Activated naive CD8-positive, alpha-beta T cell treated with anti-CD3 and anti-CD28 coated beads for 36 hours (primary cell): ENCODE measurements around the gene TMEM39A. TPM values are rescaled to one million over a fixed set of nuclear protein-coding genes. Genes with fewer than 3 reads are reported as not detected.

Source experiments
- DNase-seq: peaks from one replicate; pipeline ENCODE4 v3.0.0; 2021
- H3K27ac Mint-ChIP-seq: one replicate; pipeline ENCODE4 v1.8.0; 2022; ENCODE audit warnings: mild to moderate bottlenecking, moderate library complexity, mixed read lengths
- H3K27me3 Mint-ChIP-seq: one replicate; pipeline ENCODE4 v1.8.0; 2022; ENCODE audit warnings: mild to moderate bottlenecking, mixed read lengths
- H3K36me3 Mint-ChIP-seq: one replicate; pipeline ENCODE4 v1.8.0; 2021; ENCODE audit warnings: mild to moderate bottlenecking, mixed read lengths
- H3K4me1 Mint-ChIP-seq: one replicate; pipeline ENCODE4 v1.8.0; 2021; ENCODE audit warnings: mixed read lengths
- H3K4me3 Mint-ChIP-seq: one replicate; pipeline ENCODE4 v1.8.0; 2022; ENCODE audit warnings: mild to moderate bottlenecking, moderate library complexity, mixed read lengths
- H3K9me3 Mint-ChIP-seq: one replicate; pipeline ENCODE4 v1.8.0; 2022; ENCODE audit warnings: mixed read lengths
- total RNA-seq, 2 experiments: library from RNA; stranded (reverse); gene quantifications; one replicate each; pipeline ENCODE4 v1.2.3, GENCODE V29; 2021

Gene TMEM39A, protein sequence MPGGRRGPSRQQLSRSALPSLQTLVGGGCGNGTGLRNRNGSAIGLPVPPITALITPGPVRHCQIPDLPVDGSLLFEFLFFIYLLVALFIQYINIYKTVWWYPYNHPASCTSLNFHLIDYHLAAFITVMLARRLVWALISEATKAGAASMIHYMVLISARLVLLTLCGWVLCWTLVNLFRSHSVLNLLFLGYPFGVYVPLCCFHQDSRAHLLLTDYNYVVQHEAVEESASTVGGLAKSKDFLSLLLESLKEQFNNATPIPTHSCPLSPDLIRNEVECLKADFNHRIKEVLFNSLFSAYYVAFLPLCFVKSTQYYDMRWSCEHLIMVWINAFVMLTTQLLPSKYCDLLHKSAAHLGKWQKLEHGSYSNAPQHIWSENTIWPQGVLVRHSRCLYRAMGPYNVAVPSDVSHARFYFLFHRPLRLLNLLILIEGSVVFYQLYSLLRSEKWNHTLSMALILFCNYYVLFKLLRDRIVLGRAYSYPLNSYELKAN
- total RNA-seq, result 10 to 100 TPM; 32.5 to 36.4 TPM

DNA sequence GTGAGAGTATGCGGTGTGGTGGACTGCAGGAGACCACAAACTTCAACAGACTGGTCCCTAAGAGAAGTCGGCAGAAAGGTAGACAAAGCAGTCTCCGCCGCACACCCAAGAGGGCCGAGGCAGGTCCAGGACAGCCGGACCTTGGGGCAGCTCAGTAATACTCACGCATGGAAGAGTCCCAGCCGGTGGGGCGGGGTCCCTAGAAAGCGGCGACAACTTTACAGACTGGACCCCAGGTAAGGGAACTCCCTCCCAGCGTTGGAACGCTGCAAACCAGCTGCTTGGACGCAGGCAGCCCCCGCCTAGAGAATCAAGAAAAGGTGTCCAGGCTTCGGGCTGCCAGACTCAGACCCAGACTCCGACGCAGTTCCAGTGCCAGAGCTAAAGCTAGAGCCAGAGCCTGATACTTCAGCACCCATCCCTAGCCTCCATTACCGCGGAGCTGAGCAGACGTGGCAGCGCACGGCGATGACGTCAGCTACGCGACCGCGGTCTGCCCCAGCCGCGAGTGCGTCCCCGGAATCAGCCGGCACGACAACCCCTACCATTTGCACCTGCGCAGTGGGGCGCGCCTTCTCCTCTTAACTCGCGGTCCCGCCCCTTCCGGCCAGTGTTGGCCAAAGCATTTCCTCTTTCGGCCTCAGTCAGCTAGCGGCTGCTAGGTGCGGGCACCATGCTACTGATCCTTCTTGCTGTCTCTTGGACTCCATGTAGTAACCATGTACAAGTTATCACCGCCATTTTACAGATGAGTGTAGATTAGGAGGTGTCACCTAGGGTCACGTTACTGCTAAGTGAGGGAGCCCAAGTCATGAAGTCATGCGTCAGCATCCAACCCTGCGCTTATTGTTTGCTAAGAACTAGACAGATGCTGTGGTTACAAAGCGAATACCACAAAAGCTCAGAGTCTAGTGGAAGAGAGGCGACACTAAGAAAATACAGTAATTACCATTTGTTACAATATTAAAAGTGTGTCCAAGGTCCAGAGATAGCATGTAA, at the start of gene TMEM39A:
TSS of gene TMEM39A (minus strand) at position 445 of the 999 bp plus-strand sequence. CDS start 1,541 bp downstream, outside the sequence.
- Mint-ChIP-seq H3K36me3 (peaks cover 29% of the 10 kb centered on the region), H3K4me3 (peak within 1 kb of the TSS; percentile 94), H3K4me1 (peaks cover 40% of the 10 kb centered on the region), H3K9me3 (peaks cover 3% of the 10 kb centered on the region), H3K27ac (peak within 1 kb of the TSS; percentile 90), H3K27me3 (no peaks in the 10 kb centered on the region)
- DNase-seq, result peak; percentile 98

DNA sequence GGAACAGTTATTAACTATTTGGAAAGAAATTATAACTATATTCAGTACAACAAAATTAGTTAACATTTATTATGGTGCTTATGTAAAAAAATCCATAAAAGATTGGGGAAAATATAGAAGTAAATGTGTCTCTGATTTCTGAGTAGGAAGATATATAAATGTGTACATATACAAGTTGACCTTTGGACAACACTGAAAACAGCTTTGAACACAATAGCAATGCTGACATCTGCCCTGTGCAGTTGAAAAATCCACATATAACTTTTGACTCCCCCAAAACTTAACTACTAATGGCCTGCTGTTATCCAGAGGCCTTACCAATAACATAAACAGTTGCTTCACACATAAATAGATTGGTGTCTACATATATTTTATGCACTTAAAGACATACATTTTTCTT, 47.3 kb upstream of the TMEM39A start:
- DNase-seq, result no peak
- H3K36me3 Mint-ChIP-seq, result peaks cover 65% of the 10 kb centered on the region
- no peak overlapping the region for H3K4me3 Mint-ChIP-seq
- H3K27me3 Mint-ChIP-seq, result no peaks in the 10 kb centered on the region
- peaks cover 46% of the 10 kb centered on the region for H3K4me1 Mint-ChIP-seq
- H3K9me3 Mint-ChIP-seq, result no peaks in the 10 kb centered on the region
- H3K27ac Mint-ChIP-seq, result no peak overlapping the region

DNA sequence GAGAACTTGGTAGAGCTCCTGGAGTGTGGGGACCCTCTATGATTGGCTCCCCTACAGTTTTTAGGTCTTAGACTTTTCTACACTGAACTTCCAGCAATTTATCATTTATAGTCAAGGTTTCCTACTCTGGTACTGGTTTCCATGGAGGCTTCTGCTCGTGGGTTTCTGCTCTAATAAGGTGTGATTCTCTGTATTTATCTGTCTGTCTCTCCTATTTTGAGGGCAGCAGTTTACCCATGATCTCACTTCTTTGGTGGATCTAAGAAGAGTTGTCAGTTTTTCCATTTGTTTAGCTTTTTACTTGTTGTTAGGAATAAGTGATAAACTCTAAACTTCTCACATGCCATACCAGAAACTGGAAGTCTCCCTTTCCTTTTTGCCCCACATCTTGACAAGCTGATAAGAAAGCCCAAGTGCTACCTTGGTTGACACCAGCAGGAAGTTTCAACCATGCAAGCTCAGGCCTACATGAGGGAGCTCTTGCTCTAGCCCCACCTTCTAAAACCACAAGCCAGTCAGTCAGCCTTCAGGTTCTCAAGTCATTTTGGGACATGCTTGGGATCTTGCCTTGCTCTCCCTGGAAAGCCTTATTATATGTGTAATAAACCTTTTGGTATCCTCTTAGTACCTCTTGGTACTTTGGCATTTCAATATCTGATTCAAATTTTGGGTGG, 44.9 kb upstream of the TMEM39A start:
- peak; percentile 40 for DNase-seq
- Mint-ChIP-seq H3K27me3 (no peaks in the 10 kb centered on the region), H3K9me3 (no peaks in the 10 kb centered on the region), H3K36me3 (peaks cover 60% of the 10 kb centered on the region), H3K4me1 (peaks cover 46% of the 10 kb centered on the region), H3K4me3 (peak overlapping the region; percentile 16), H3K27ac (peak overlapping the region; percentile 89)

DNA sequence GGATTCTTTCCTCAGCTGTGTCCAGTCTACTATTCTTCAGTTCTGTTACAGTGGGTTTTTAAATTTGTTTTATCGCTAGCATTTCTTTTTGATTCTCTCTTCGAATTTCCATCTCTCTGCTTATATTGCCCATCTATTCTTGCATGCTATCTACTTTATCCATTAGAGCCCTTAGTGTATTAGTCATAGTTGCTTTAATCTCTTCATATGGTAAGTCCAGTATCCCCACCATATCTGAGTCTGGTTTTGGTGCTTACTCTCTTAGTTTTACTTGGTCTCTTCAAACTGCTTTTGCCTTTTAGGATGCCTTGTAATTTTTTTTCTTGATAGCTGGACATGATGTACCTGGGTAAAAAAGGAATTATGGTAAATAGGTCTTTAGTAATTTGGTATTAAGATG, 44.0 kb upstream of the TMEM39A start:
- Mint-ChIP-seq H3K9me3 (no peaks in the 10 kb centered on the region), H3K4me3 (peak overlapping the region; percentile 66), H3K36me3 (peaks cover 56% of the 10 kb centered on the region), H3K27me3 (no peaks in the 10 kb centered on the region), H3K4me1 (peaks cover 41% of the 10 kb centered on the region), H3K27ac (peak overlapping the region; percentile 89)
- no peak for DNase-seq

DNA sequence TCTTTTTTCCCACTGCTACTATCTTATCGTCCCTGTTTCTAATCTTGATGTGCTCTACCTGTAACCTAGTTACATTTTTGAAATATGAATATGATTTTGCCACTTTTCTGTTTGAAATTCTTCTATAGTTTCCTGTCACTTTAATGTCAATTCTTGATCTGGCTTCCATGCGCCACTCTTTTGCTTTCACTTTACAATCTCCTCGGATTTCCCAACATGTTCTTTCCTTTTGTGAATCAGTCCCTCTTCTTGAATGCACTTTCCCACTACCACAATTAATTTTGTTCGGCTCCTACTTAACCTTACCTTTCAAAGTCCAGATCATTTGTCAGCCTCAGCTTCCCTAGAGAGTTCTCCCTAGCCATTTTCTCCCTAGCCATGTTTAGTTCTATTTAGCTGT, 43.2 kb upstream of the TMEM39A start:
- Mint-ChIP-seq H3K36me3 (peaks cover 58% of the 10 kb centered on the region), H3K4me3 (peak overlapping the region; percentile 66)

DNA sequence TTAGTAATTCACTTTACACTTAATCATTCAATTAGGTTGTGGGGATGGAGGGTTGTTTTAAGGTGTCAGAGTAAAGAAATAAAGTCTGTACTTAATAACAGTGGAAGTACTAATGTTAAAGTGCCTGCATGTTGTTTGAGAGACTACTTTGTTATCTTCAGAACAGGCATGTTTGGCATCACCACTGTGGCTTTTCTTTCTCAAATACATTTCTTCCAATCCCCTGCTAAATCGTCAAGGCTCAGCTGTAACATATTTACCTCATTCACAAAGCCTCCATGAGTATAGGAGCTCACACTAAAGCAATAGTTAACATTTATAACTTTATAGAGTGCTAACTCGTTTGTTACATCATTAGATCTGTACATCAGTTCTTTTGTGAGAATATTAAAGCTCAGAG, 37.5 kb upstream of the TMEM39A start:
- peaks cover 36% of the 10 kb centered on the region for H3K4me1 Mint-ChIP-seq
- peaks cover 43% of the 10 kb centered on the region for H3K36me3 Mint-ChIP-seq
- DNase-seq, result no peak
- no peaks in the 10 kb centered on the region for H3K27me3 Mint-ChIP-seq
- H3K4me3 Mint-ChIP-seq, result peak overlapping the region; percentile 98
- H3K9me3 Mint-ChIP-seq, result no peaks in the 10 kb centered on the region
- no peak overlapping the region for H3K27ac Mint-ChIP-seq

More for the DNA sequence above, 43.2 kb upstream of the TMEM39A start:
- H3K27me3 Mint-ChIP-seq, result no peaks in the 10 kb centered on the region
- no peak for DNase-seq
- peaks cover 43% of the 10 kb centered on the region for H3K4me1 Mint-ChIP-seq
- H3K27ac Mint-ChIP-seq, result peak overlapping the region; percentile 89
- no peaks in the 10 kb centered on the region for H3K9me3 Mint-ChIP-seq

DNA sequence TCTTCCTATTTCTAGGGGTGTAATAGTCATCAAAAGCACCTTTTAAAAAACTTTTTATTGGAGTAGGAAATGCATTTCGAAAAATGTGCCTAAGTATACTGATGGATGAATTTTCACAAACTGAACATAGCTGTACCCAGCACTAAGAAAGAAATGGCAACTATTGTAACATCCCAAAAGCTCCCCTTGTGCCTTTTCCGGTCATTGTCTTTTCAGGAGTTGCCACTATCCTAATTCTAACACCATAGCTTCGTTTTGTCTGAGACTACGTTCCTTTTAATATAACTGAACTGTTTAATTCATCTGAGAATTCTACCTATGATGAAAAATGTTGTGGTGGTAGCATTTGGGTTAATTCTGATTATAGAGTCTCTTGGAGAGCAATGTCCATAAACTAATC, 36.9 kb upstream of the TMEM39A start:
- Mint-ChIP-seq H3K27ac (no peak overlapping the region), H3K4me1 (peaks cover 33% of the 10 kb centered on the region), H3K4me3 (peak overlapping the region; percentile 98)

DNA sequence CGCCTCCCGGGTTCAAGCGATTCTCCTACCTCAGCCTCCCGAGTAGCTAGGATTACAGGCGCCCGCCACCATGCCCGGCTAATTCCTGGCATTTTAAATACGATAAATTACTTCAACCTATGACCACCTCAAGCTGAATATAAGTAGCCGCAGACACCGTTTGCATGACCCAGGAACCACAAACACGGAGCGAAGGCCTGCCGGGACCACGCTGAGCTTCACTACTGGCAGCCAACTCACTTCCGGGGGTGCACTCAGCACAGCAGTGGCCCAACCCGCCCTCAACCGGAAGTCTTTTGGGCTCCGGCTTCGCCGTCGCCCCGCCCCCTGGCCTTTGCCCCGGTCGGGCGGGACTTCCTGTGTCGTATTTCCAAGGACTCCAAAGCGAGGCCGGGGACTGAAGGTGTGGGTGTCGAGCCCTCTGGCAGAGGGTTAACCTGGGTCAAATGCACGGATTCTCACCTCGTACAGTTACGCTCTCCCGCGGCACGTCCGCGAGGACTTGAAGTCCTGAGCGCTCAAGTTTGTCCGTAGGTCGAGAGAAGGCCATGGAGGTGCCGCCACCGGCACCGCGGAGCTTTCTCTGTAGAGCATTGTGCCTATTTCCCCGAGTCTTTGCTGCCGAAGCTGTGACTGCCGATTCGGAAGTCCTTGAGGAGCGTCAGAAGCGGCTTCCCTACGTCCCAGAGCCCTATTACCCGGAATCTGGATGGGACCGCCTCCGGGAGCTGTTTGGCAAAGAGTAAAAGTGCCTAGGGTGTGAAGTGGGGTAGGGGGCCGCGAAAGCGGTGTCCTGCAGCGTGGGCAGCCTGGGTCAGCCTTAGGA, 35.0 kb upstream of the TMEM39A start, which contains the start of gene TIMMDC1:
TSS of gene TIMMDC1 (plus strand) at position 362 of the 826 bp plus-strand sequence. CDS start at position 549, 187 bp downstream.
- H3K36me3 Mint-ChIP-seq, result peaks cover 37% of the 10 kb centered on the region
- peaks cover 33% of the 10 kb centered on the region for H3K4me1 Mint-ChIP-seq
- H3K4me3 Mint-ChIP-seq, result peak within 1 kb of the TSS; percentile 98
- H3K27me3 Mint-ChIP-seq, result no peaks in the 10 kb centered on the region
- no peaks in the 10 kb centered on the region for H3K9me3 Mint-ChIP-seq
- peak within 1 kb of the TSS; percentile 99 for H3K27ac Mint-ChIP-seq
- DNase-seq, result peak; percentile 98

More for the DNA sequence above, 36.9 kb upstream of the TMEM39A start:
- no peaks in the 10 kb centered on the region for H3K9me3 Mint-ChIP-seq
- H3K36me3 Mint-ChIP-seq, result peaks cover 41% of the 10 kb centered on the region
- no peaks in the 10 kb centered on the region for H3K27me3 Mint-ChIP-seq
- DNase-seq, result no peak

DNA sequence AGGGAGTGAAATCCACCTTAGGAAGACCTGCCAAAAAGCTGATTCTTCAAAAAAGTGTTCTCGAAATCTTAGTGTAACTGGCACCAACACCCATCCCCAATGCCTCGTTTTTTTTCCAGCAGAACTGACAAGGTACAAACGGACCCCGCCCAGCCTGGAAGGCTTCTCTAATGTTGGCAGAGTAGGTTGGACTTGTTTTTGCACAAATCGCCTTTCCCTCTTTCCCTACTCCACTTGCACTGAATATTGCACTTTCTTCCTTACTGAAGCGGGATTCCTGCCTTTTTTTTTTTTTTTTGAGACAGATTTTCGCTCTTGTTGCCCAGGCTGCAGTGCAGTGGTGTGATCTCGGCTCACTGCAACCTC, 34.4 kb upstream of the TMEM39A start:
- DNase-seq, result peak; percentile 4
- Mint-ChIP-seq H3K36me3 (peaks cover 41% of the 10 kb centered on the region), H3K9me3 (no peaks in the 10 kb centered on the region), H3K4me3 (peak overlapping the region; percentile 98), H3K27me3 (no peaks in the 10 kb centered on the region), H3K4me1 (peaks cover 38% of the 10 kb centered on the region), H3K27ac (peak overlapping the region; percentile 99)

DNA sequence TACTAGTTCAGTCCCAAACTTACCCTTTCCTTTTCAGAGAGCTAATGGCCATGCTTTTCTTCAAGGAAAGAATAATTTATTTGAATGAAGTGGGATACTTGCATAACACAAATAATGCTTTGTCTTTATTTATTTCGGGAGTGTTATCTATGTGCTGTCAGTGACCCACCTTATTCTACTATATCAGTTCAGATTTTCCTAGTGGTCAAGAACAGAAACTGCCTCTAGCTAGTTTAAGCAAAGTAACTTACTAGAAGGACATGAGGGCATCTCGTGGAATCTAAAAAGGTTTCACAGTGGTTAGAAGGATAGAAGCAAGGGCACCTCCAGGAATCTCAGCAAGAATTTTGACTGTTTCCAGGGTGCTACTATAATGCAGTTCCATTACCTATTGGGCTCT, 31.2 kb upstream of the TMEM39A start:
- Mint-ChIP-seq H3K4me3 (no peak overlapping the region), H3K9me3 (no peaks in the 10 kb centered on the region), H3K4me1 (peaks cover 28% of the 10 kb centered on the region), H3K27ac (no peak overlapping the region), H3K27me3 (no peaks in the 10 kb centered on the region), H3K36me3 (peaks cover 43% of the 10 kb centered on the region)
- no peak for DNase-seq

DNA sequence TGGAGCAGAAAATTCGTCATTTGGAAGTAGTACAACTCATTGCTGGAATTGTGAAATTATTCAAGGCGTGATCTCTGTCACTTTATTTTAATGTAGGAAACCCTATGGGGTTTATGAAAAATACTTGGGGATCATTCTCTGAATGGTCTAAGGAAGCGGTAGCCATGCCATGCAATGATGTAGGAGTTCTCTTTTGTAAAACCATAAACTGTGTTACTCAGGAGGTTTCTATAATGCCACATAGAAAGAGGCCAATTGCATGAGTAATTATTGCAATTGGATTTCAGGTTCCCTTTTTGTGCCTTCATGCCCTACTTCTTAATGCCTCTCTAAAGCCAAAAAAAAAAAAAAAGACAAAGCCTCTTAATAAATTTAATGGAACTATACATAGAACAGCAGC, 29.4 kb upstream of the TMEM39A start:
- peaks cover 36% of the 10 kb centered on the region for H3K36me3 Mint-ChIP-seq
- DNase-seq, result no peak
- no peaks in the 10 kb centered on the region for H3K9me3 Mint-ChIP-seq
- H3K4me3 Mint-ChIP-seq, result no peak overlapping the region
- peaks cover 28% of the 10 kb centered on the region for H3K4me1 Mint-ChIP-seq
- H3K27me3 Mint-ChIP-seq, result no peaks in the 10 kb centered on the region
- H3K27ac Mint-ChIP-seq, result peak overlapping the region; percentile 77

DNA sequence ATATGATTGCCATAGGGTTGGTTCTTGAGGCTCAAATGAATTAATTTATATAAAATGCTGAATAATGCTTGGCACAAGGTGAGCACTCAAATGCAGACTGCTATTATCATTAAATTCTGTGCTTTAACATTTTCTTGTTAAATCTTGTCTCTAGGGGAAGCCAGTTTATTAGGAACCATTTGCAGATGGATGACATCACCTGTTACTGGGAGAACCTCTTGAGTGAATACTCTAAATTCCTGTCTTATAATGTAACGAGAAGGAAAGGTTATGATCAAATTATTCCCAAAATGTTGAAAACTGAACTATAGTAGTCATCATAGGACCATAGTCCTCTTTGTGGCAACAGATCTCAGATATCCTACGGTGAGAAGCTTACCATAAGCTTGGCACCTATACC, 28.7 kb upstream of the TMEM39A start:
- peaks cover 22% of the 10 kb centered on the region for H3K4me1 Mint-ChIP-seq
- DNase-seq, result no peak
- H3K9me3 Mint-ChIP-seq, result no peaks in the 10 kb centered on the region
- H3K27ac Mint-ChIP-seq, result peak overlapping the region; percentile 6
- H3K27me3 Mint-ChIP-seq, result no peaks in the 10 kb centered on the region
- peaks cover 34% of the 10 kb centered on the region for H3K36me3 Mint-ChIP-seq
- no peak overlapping the region for H3K4me3 Mint-ChIP-seq

DNA sequence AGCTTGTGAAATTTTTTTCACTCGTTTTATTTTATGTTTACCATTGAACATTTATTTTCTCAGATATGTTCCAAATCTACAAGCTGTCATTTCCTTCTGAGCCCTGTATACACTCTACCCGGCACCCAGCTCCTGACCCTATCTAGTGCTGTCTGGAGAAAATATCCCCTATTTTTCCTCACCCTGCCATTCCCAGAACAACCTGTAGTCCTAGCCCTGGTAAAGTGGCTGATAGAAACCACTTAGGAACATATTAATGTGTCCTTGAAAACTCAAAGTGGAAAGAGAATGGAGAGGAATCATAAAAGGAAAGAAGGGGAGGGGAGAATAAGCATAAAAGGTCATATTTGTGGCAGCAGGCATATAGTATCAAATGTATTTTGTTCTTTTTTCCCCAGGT, 26.7 kb upstream of the TMEM39A start:
- H3K36me3 Mint-ChIP-seq, result peaks cover 32% of the 10 kb centered on the region
- H3K27me3 Mint-ChIP-seq, result no peaks in the 10 kb centered on the region
- H3K9me3 Mint-ChIP-seq, result no peaks in the 10 kb centered on the region
- H3K4me1 Mint-ChIP-seq, result peaks cover 20% of the 10 kb centered on the region
- no peak overlapping the region for H3K4me3 Mint-ChIP-seq
- DNase-seq, result no peak
- peak overlapping the region; percentile 52 for H3K27ac Mint-ChIP-seq

DNA sequence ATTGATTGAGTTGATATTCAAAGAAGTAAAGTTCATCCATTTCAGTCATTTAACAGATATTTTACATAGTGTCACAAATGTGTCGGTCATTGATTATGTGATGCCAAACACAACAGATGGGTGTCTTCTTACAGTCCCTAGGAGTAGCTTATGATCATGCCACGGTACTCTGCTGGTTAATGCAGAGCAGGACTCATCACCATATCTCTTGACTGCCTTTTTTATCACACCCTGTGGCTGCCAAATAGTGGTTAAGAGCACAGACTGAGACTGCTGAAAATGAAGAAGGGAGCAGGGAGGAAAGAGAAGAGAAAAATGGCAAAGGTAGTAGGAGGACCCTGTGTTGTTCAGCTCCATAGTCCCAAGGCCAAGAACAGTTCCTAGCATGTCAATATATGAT, 22.1 kb upstream of the TMEM39A start:
- Mint-ChIP-seq H3K27ac (peak overlapping the region; percentile 3), H3K36me3 (peaks cover 9% of the 10 kb centered on the region)

More for the DNA sequence above, 22.1 kb upstream of the TMEM39A start:
- Mint-ChIP-seq H3K9me3 (no peaks in the 10 kb centered on the region), H3K4me1 (no peaks in the 10 kb centered on the region), H3K4me3 (no peak overlapping the region), H3K27me3 (no peaks in the 10 kb centered on the region)
- DNase-seq, result no peak
